ENCODE results near the gene EMC10. TPM values are rescaled to one million over a fixed set of nuclear protein-coding genes. Genes with fewer than 3 reads are reported as not detected.
A peak's percentile ranks its signal among the peaks of the same experiment; 100 is the strongest.
"Not testable (repeated sequence)": the region's sequence is repeated elsewhere in the genome, so short reads cannot be mapped to it uniquely, and the experiment has no call there.

EMC10 gene
- total RNA-seq, 1 donor from 2014 or later = 137 TPM

GRCh38 chr19:50466706-50467039, 9.6 kb upstream of the EMC10 start:
- no peak for DNase-seq (ENCODE audit: extremely low spot score, unreplicated experiment)
- Mint-ChIP-seq H3K27me3 (no peaks in the 10 kb centered on the region), H3K9me3 (no peaks in the 10 kb centered on the region), H3K36me3 (no peaks in the 10 kb centered on the region), H3K4me1 (ENCODE audit: unreplicated experiment) (peaks cover 8% of the 10 kb centered on the region), H3K27ac (no peak overlapping the region), H3K4me3 (no peak overlapping the region)
- no peak for TF ChIP-seq CTCF (conservative IDR thresholded peaks at IDR 0.05)

- H3K27me3 Mint-ChIP-seq = no peaks in the 10 kb centered on the region
- TF ChIP-seq CTCF (conservative IDR thresholded peaks at IDR 0.05) = no peak
- H3K27ac Mint-ChIP-seq = no peak overlapping the region
- no peaks in the 10 kb centered on the region for H3K9me3 Mint-ChIP-seq
- H3K36me3 Mint-ChIP-seq = no peaks in the 10 kb centered on the region
- no peak overlapping the region for H3K4me3 Mint-ChIP-seq
- DNase-seq (ENCODE audit: extremely low spot score, unreplicated experiment) = no peak
- H3K4me1 Mint-ChIP-seq (ENCODE audit: unreplicated experiment) = peaks cover 8% of the 10 kb centered on the region
Measured at GRCh38 chr19:50467566-50467965, 8.7 kb upstream of the EMC10 start.

GRCh38 chr19:50468818-50469217, 7.5 kb upstream of the EMC10 start:
- DNase-seq (ENCODE audit: extremely low spot score, unreplicated experiment) = no peak
- no peaks in the 10 kb centered on the region for H3K9me3 Mint-ChIP-seq
- H3K4me3 Mint-ChIP-seq = no peak overlapping the region
- no peaks in the 10 kb centered on the region for H3K27me3 Mint-ChIP-seq
- peaks cover 8% of the 10 kb centered on the region for H3K4me1 Mint-ChIP-seq (ENCODE audit: unreplicated experiment)
- H3K27ac Mint-ChIP-seq = peak overlapping the region; percentile 34
- TF ChIP-seq CTCF (conservative IDR thresholded peaks at IDR 0.05) = no peak
- H3K36me3 Mint-ChIP-seq = no peaks in the 10 kb centered on the region

GRCh38 chr19:50473336-50473735, 3.0 kb upstream of the EMC10 start:
- not testable (repeated sequence) for H3K9me3 Mint-ChIP-seq; DNase-seq (ENCODE audit: extremely low spot score, unreplicated experiment); H3K4me3 Mint-ChIP-seq; H3K27me3 Mint-ChIP-seq; H3K27ac Mint-ChIP-seq
- Mint-ChIP-seq H3K4me1 (ENCODE audit: unreplicated experiment) (peaks cover 14% of the 10 kb centered on the region), H3K36me3 (peaks cover 14% of the 10 kb centered on the region)

GRCh38 chr19:50475101-50475568, 1.2 kb upstream of the EMC10 start:
- DNase-seq (ENCODE audit: extremely low spot score, unreplicated experiment) = no peak
- H3K36me3 Mint-ChIP-seq = peaks cover 18% of the 10 kb centered on the region
- H3K27ac Mint-ChIP-seq = peak overlapping the region; percentile 69
- no peaks in the 10 kb centered on the region for H3K9me3 Mint-ChIP-seq
- peak overlapping the region; percentile 76 for H3K4me3 Mint-ChIP-seq
- no peak for TF ChIP-seq CTCF (conservative IDR thresholded peaks at IDR 0.05)
- H3K4me1 Mint-ChIP-seq (ENCODE audit: unreplicated experiment) = peaks cover 12% of the 10 kb centered on the region
- peaks cover 3% of the 10 kb centered on the region for H3K27me3 Mint-ChIP-seq

GRCh38 chr19:50475736-50476223, 527 bp upstream of the EMC10 start:
- no peak for TF ChIP-seq CTCF (conservative IDR thresholded peaks at IDR 0.05)
- H3K27me3 Mint-ChIP-seq = peaks cover 3% of the 10 kb centered on the region
- H3K9me3 Mint-ChIP-seq = no peaks in the 10 kb centered on the region
- peak overlapping the region; percentile 99 for H3K4me3 Mint-ChIP-seq
- H3K4me1 Mint-ChIP-seq (ENCODE audit: unreplicated experiment) = peaks cover 12% of the 10 kb centered on the region
- H3K27ac Mint-ChIP-seq = peak overlapping the region; percentile 99
- H3K36me3 Mint-ChIP-seq = peaks cover 18% of the 10 kb centered on the region
- no peak for DNase-seq (ENCODE audit: extremely low spot score, unreplicated experiment)

Measured in type B pancreatic cell (in vitro differentiated cells).